ENCODE measurements around the gene NMRAL1. TPM values are rescaled to one million over a fixed set of nuclear protein-coding genes. Genes with fewer than 3 reads are reported as not detected.

The NMRAL1 gene
- total RNA-seq, 1 donor from 2014 or later, result 25.0 TPM

GRCh38 chr16:4475880-4476788 lies 1.7 kb upstream of the NMRAL1 start, which contains the start of gene HMOX2:
TSS of gene HMOX2 (plus strand) at chr16:4476398. CDS start at chr16:4505525, 29,127 bp downstream.
- intact Hi-C loops (cut with micrococcal nuclease), result loop anchor here (1.0 to 5.0 kb wide), 14 partner anchors 12 to 373 kb away; partner anchors contain the start of genes ADCY9, CDIP1, DNAJA3 and MGRN1
- Mint-ChIP-seq H3K9me3 (no peaks in the 10 kb centered on the region), H3K27me3 (ENCODE audit: insufficient read depth) (no peaks in the 10 kb centered on the region), H3K27ac (peak within 1 kb of the TSS; percentile 89), H3K4me1 (ENCODE audit: low read depth) (peaks cover 21% of the 10 kb centered on the region), H3K4me3 (peak within 1 kb of the TSS; percentile 89), H3K36me3 (ENCODE audit: low read depth) (peaks cover 13% of the 10 kb centered on the region)
- peak; percentile 93 for DNase-seq (ENCODE audit: low spot score)

GRCh38 chr16:4472880-4473279 lies 1.5 kb downstream of the NMRAL1 start:
- intact Hi-C loops (cut with micrococcal nuclease), result no loop called here
- Mint-ChIP-seq H3K9me3 (no peaks in the 10 kb centered on the region), H3K27me3 (ENCODE audit: insufficient read depth) (no peaks in the 10 kb centered on the region), H3K4me3 (peak overlapping the region; percentile 45), H3K4me1 (ENCODE audit: low read depth) (peaks cover 12% of the 10 kb centered on the region), H3K27ac (peak overlapping the region; percentile 42), H3K36me3 (ENCODE audit: low read depth) (peaks cover 7% of the 10 kb centered on the region)
- no peak for DNase-seq (ENCODE audit: low spot score)

- DNase-seq (ENCODE audit: low spot score), result no peak
- H3K36me3 Mint-ChIP-seq (ENCODE audit: low read depth), result peaks cover 8% of the 10 kb centered on the region
- intact Hi-C loops (cut with micrococcal nuclease), result no loop called here
- H3K27ac Mint-ChIP-seq, result no peak overlapping the region
- no peaks in the 10 kb centered on the region for H3K9me3 Mint-ChIP-seq
- peaks cover 6% of the 10 kb centered on the region for H3K4me1 Mint-ChIP-seq (ENCODE audit: low read depth)
- no peaks in the 10 kb centered on the region for H3K27me3 Mint-ChIP-seq (ENCODE audit: insufficient read depth)
- H3K4me3 Mint-ChIP-seq, result no peak overlapping the region
Measured at GRCh38 chr16:4471869-4472268, 2.6 kb downstream of the NMRAL1 start.

- Mint-ChIP-seq H3K4me3 (no peak overlapping the region), H3K9me3 (no peaks in the 10 kb centered on the region), H3K27me3 (ENCODE audit: insufficient read depth) (no peaks in the 10 kb centered on the region), H3K27ac (no peak overlapping the region), H3K4me1 (ENCODE audit: low read depth) (peaks cover 7% of the 10 kb centered on the region), H3K36me3 (ENCODE audit: low read depth) (peaks cover 7% of the 10 kb centered on the region)
- intact Hi-C loops (cut with micrococcal nuclease), result no loop called here
- no peak for DNase-seq (ENCODE audit: low spot score)
Measured at GRCh38 chr16:4468972-4469371, 5.5 kb downstream of the NMRAL1 start.

GRCh38 chr16:4467916-4468315 lies 6.5 kb downstream of the NMRAL1 start:
- Mint-ChIP-seq H3K36me3 (ENCODE audit: low read depth) (peaks cover 7% of the 10 kb centered on the region), H3K27ac (no peak overlapping the region), H3K27me3 (ENCODE audit: insufficient read depth) (no peaks in the 10 kb centered on the region), H3K4me3 (no peak overlapping the region), H3K9me3 (no peaks in the 10 kb centered on the region), H3K4me1 (ENCODE audit: low read depth) (peaks cover 7% of the 10 kb centered on the region)
- intact Hi-C loops (cut with micrococcal nuclease), result no loop called here
- no peak for DNase-seq (ENCODE audit: low spot score)

- H3K4me1 Mint-ChIP-seq (ENCODE audit: low read depth), result peaks cover 7% of the 10 kb centered on the region
- peaks cover 4% of the 10 kb centered on the region for H3K36me3 Mint-ChIP-seq (ENCODE audit: low read depth)
- no peaks in the 10 kb centered on the region for H3K27me3 Mint-ChIP-seq (ENCODE audit: insufficient read depth)
- peak overlapping the region; percentile 29 for H3K27ac Mint-ChIP-seq
- no peak for DNase-seq (ENCODE audit: low spot score)
- no peak overlapping the region for H3K4me3 Mint-ChIP-seq
- H3K9me3 Mint-ChIP-seq, result no peaks in the 10 kb centered on the region
- intact Hi-C loops (cut with micrococcal nuclease), result no loop called here
Measured at GRCh38 chr16:4465977-4466779, 8.2 kb downstream of the NMRAL1 start.

GRCh38 chr16:4463522-4464163 lies 10.8 kb downstream of the NMRAL1 start:
- Mint-ChIP-seq H3K36me3 (ENCODE audit: low read depth) (peaks cover 17% of the 10 kb centered on the region), H3K4me1 (ENCODE audit: low read depth) (peaks cover 21% of the 10 kb centered on the region), H3K27ac (peak overlapping the region; percentile 7), H3K4me3 (no peak overlapping the region), H3K27me3 (ENCODE audit: insufficient read depth) (no peaks in the 10 kb centered on the region), H3K9me3 (no peaks in the 10 kb centered on the region)
- no peak for DNase-seq (ENCODE audit: low spot score)
- intact Hi-C loops (cut with micrococcal nuclease), result no loop called here

- peaks cover 17% of the 10 kb centered on the region for H3K36me3 Mint-ChIP-seq (ENCODE audit: low read depth)
- no peak overlapping the region for H3K4me3 Mint-ChIP-seq
- H3K27ac Mint-ChIP-seq, result no peak overlapping the region
- intact Hi-C loops (cut with micrococcal nuclease), result no loop called here
- DNase-seq (ENCODE audit: low spot score), result no peak
- no peaks in the 10 kb centered on the region for H3K27me3 Mint-ChIP-seq (ENCODE audit: insufficient read depth)
- no peaks in the 10 kb centered on the region for H3K9me3 Mint-ChIP-seq
- peaks cover 21% of the 10 kb centered on the region for H3K4me1 Mint-ChIP-seq (ENCODE audit: low read depth)
Measured at GRCh38 chr16:4461250-4462085, 13.0 kb downstream of the NMRAL1 start.

GRCh38 chr16:4460936-4461249 lies 13.5 kb downstream of the NMRAL1 start:
- Mint-ChIP-seq H3K9me3 (no peaks in the 10 kb centered on the region), H3K27me3 (ENCODE audit: insufficient read depth) (no peaks in the 10 kb centered on the region), H3K27ac (no peak overlapping the region), H3K4me3 (no peak overlapping the region), H3K4me1 (ENCODE audit: low read depth) (peaks cover 19% of the 10 kb centered on the region), H3K36me3 (ENCODE audit: low read depth) (peaks cover 22% of the 10 kb centered on the region)
- DNase-seq (ENCODE audit: low spot score), result no peak
- intact Hi-C loops (cut with micrococcal nuclease), result no loop called here

GRCh38 chr16:4455951-4456350 lies 18.5 kb downstream of the NMRAL1 start:
- Mint-ChIP-seq H3K9me3 (no peaks in the 10 kb centered on the region), H3K27me3 (ENCODE audit: insufficient read depth) (no peaks in the 10 kb centered on the region), H3K4me1 (ENCODE audit: low read depth) (peaks cover 13% of the 10 kb centered on the region), H3K4me3 (no peak overlapping the region), H3K36me3 (ENCODE audit: low read depth) (peaks cover 35% of the 10 kb centered on the region), H3K27ac (no peak overlapping the region)
- DNase-seq (ENCODE audit: low spot score), result no peak
- intact Hi-C loops (cut with micrococcal nuclease), result no loop called here

GRCh38 chr16:4455081-4455480 lies 19.3 kb downstream of the NMRAL1 start:
- H3K4me1 Mint-ChIP-seq (ENCODE audit: low read depth), result peaks cover 10% of the 10 kb centered on the region
- intact Hi-C loops (cut with micrococcal nuclease), result no loop called here
- no peaks in the 10 kb centered on the region for H3K9me3 Mint-ChIP-seq
- no peak for DNase-seq (ENCODE audit: low spot score)
- H3K27ac Mint-ChIP-seq, result no peak overlapping the region
- H3K27me3 Mint-ChIP-seq (ENCODE audit: insufficient read depth), result no peaks in the 10 kb centered on the region
- no peak overlapping the region for H3K4me3 Mint-ChIP-seq
- peaks cover 35% of the 10 kb centered on the region for H3K36me3 Mint-ChIP-seq (ENCODE audit: low read depth)

GRCh38 chr16:4454623-4455022 lies 19.8 kb downstream of the NMRAL1 start:
- Mint-ChIP-seq H3K4me1 (ENCODE audit: low read depth) (peaks cover 8% of the 10 kb centered on the region), H3K36me3 (ENCODE audit: low read depth) (peaks cover 35% of the 10 kb centered on the region), H3K9me3 (no peaks in the 10 kb centered on the region), H3K27ac (no peak overlapping the region), H3K4me3 (no peak overlapping the region), H3K27me3 (ENCODE audit: insufficient read depth) (no peaks in the 10 kb centered on the region)
- intact Hi-C loops (cut with micrococcal nuclease), result no loop called here
- no peak for DNase-seq (ENCODE audit: low spot score)
